Esophagus muscularis mucosa (tissue), 2 donors: ENCODE measurements around the gene MAML1.

Experiments
- POLR2A ChIP-seq: fragments of 450-650 bp; IDR thresholded peaks from one replicate; pipeline ENCODE4 v1.6.1; 2017; ENCODE audit warnings: antibody characterized with exemption, moderate library complexity, mild to moderate bottlenecking, low read depth
- POLR2AphosphoS5 ChIP-seq, 2 donors: sonication (generic); formaldehyde crosslinking; IDR thresholded peaks; one replicate each; pipeline ENCODE4 v1.6.1; 2017; ENCODE audit warnings: antibody characterized with exemption in 2 of 2

GRCh38 chr5:179767496-179768100 is 35.0 kb downstream of the MAML1 start:
- TF ChIP-seq POLR2A (no peak), POLR2AphosphoS5 (IDR thresholded peaks at IDR 0.05) (no peak)
